HT-29 (cell line): ENCODE results near the gene RNASE2. TPM values are rescaled to one million over a fixed set of nuclear protein-coding genes. Genes with fewer than 3 reads are reported as not detected.
"Not testable (repeated sequence)": the region's sequence is repeated elsewhere in the genome, so short reads cannot be mapped to it uniquely, and the experiment has no call there.

Source experiments
- DNase-seq: peaks from one replicate; pipeline ENCODE4 v3.0.0-alpha.2; 2015; ENCODE audit warnings: low spot score
- total RNA-seq: library from RNA; depleted of rRNA; stranded (reverse); fragments of >200 nt; shearing (Covaris generic); gene quantifications from 2 replicates; pipeline ENCODE4 v1.2.3, GENCODE V29; 2014; rRNA removed

Gene RNASE2
- total RNA-seq = not detected in 2 replicates

GRCh38 chr14:20954736-20955537 is at the start of gene RNASE2:
TSS of gene RNASE2 (plus strand) at chr14:20955487. CDS start at chr14:20955772, 285 bp downstream.
- not testable (repeated sequence) for DNase-seq

- DNase-seq = no peak
Measured at GRCh38 chr14:20905676-20906075, 49.6 kb upstream of the RNASE2 start.

- no peak for DNase-seq
Measured at GRCh38 chr14:20907214-20907613, 48.1 kb upstream of the RNASE2 start.

- DNase-seq = not testable (repeated sequence)
Measured at GRCh38 chr14:20910822-20911221, 44.5 kb upstream of the RNASE2 start.

- DNase-seq = not testable (repeated sequence)
Measured at GRCh38 chr14:20919038-20919756, 36.1 kb upstream of the RNASE2 start.

GRCh38 chr14:20923766-20924297 is 31.5 kb upstream of the RNASE2 start:
- DNase-seq = not testable (repeated sequence)

GRCh38 chr14:20934148-20934762 is 21.0 kb upstream of the RNASE2 start:
- peak; percentile 32 for DNase-seq

- DNase-seq = no peak
Measured at GRCh38 chr14:20935303-20935984, 19.8 kb upstream of the RNASE2 start.

- not testable (repeated sequence) for DNase-seq
Measured at GRCh38 chr14:20945146-20945545, 10.1 kb upstream of the RNASE2 start.

GRCh38 chr14:20946707-20947106 is 8.6 kb upstream of the RNASE2 start:
- DNase-seq = not testable (repeated sequence)

- DNase-seq = not testable (repeated sequence)
Measured at GRCh38 chr14:20955538-20955873, 219 bp downstream of the RNASE2 start.

- DNase-seq = no peak
Measured at GRCh38 chr14:20956376-20956976, 1.2 kb downstream of the RNASE2 start.

- not testable (repeated sequence) for DNase-seq
Measured at GRCh38 chr14:20958946-20959345, 3.7 kb downstream of the RNASE2 start.

GRCh38 chr14:20969336-20969735 is 14.0 kb downstream of the RNASE2 start:
- DNase-seq = no peak

GRCh38 chr14:20970647-20970982 is 15.3 kb downstream of the RNASE2 start:
- DNase-seq = no peak

GRCh38 chr14:20970983-20971704 is 15.9 kb downstream of the RNASE2 start:
- peak; percentile 77 for DNase-seq

- no peak for DNase-seq
Measured at GRCh38 chr14:20971705-20972021, 16.4 kb downstream of the RNASE2 start.

GRCh38 chr14:20973501-20973900 is 18.2 kb downstream of the RNASE2 start:
- DNase-seq = no peak

GRCh38 chr14:20976291-20976690 is 21.0 kb downstream of the RNASE2 start:
- DNase-seq = no peak

GRCh38 chr14:20978687-20979086 is 23.4 kb downstream of the RNASE2 start:
- no peak for DNase-seq

- DNase-seq = no peak
Measured at GRCh38 chr14:20980906-20981305, 25.6 kb downstream of the RNASE2 start.
